Keratinocyte (primary cell): ENCODE measurements around the gene FREM2. TPM values are rescaled to one million over a fixed set of nuclear protein-coding genes. Genes with fewer than 3 reads are reported as not detected.

Source experiments
- DNase-seq: peaks from one replicate; pipeline ENCODE4 v3.0.0-alpha.2; 2011; ENCODE audit warnings: low read depth, missing footprints, low spot score
- FAIRE-seq: peaks from 2 replicates; lab custom pipeline; 2011; peaks lifted over from hg19 to GRCh38; lab: Jason Lieb, UNC
- H2AFZ ChIP-seq: 2 replicates; pipeline ENCODE4 v1.6.0; 2012; ENCODE audit warnings: low read length, control low read depth, inconsistent platforms; ENCODE audit not compliant: control insufficient read depth
- H3K27ac ChIP-seq: 2 replicates; pipeline ENCODE4 v1.5.1; 2011; ENCODE audit warnings: low read length; ENCODE audit not compliant: control insufficient read depth, insufficient read depth
- H3K27me3 ChIP-seq: 3 replicates; pipeline ENCODE4 v1.6.0; 2011; ENCODE audit warnings: low read length; ENCODE audit not compliant: control insufficient read depth, insufficient read depth; ENCODE audit errors: extremely low read depth
- H3K36me3 ChIP-seq, 2 experiments: 2 replicates in 1 of 2; 3 replicates in 1 of 2; pipeline ENCODE4 v1.5.1; 2011; ENCODE audit warnings: low read length in 2 of 2, mild to moderate bottlenecking in 1 of 2; ENCODE audit not compliant: control insufficient read depth in 2 of 2, insufficient read depth in 2 of 2; ENCODE audit errors: extremely low read depth in 1 of 2
- H3K4me1 ChIP-seq: 3 replicates; pipeline ENCODE4 v1.5.1; 2011; ENCODE audit warnings: low read length; ENCODE audit not compliant: control insufficient read depth, insufficient read depth; ENCODE audit errors: extremely low read depth
- H3K4me2 ChIP-seq: 3 replicates; pipeline ENCODE4 v1.6.0; 2011; ENCODE audit warnings: low read depth, low read length; ENCODE audit not compliant: control insufficient read depth, insufficient read depth; ENCODE audit errors: extremely low read depth
- H3K4me3 ChIP-seq, 3 experiments: fragments of 200-600 bp in 1 of 3; sonication (generic) in 1 of 3; 2 replicates in 2 of 3; 3 replicates in 1 of 3; pipeline ENCODE4 v1.5.1; 2011 to 2016; ENCODE audit warnings: low read length in 3 of 3, mild to moderate bottlenecking in 3 of 3, control low read depth in 2 of 3, inconsistent platforms in 1 of 3, low read depth in 1 of 3, mixed read lengths in 1 of 3, mixed run types in 1 of 3, moderate library complexity in 1 of 3; ENCODE audit not compliant: control insufficient read depth in 2 of 3, insufficient read depth in 2 of 3; ENCODE audit errors: extremely low read depth in 1 of 3
- H3K79me2 ChIP-seq: 2 replicates; pipeline ENCODE4 v1.6.0; 2012; ENCODE audit warnings: low read length; ENCODE audit not compliant: control insufficient read depth, insufficient read depth
- H3K9ac ChIP-seq: 3 replicates; pipeline ENCODE4 v1.6.0; 2011; ENCODE audit warnings: low read length; ENCODE audit not compliant: control insufficient read depth, insufficient read depth; ENCODE audit errors: extremely low read depth
- H3K9me1 ChIP-seq: 3 replicates; pipeline ENCODE4 v1.6.0; 2011; ENCODE audit warnings: low read length; ENCODE audit not compliant: control insufficient read depth, insufficient read depth; ENCODE audit errors: extremely low read depth
- H3K9me3 ChIP-seq: 2 replicates; pipeline ENCODE4 v1.5.1; 2012; ENCODE audit warnings: low read depth, low read length; ENCODE audit not compliant: control insufficient read depth
- H4K20me1 ChIP-seq: 3 replicates; pipeline ENCODE4 v1.6.0; 2011; ENCODE audit warnings: low read length; ENCODE audit not compliant: control insufficient read depth, insufficient read depth; ENCODE audit errors: extremely low read depth
- EZH2 ChIP-seq: IDR thresholded peaks from one replicate; pipeline ENCODE4 v1.6.1; 2012; ENCODE audit warnings: inconsistent platforms, mild to moderate bottlenecking, low read length, moderate library complexity
- dilution Hi-C: fragments of 300-500 bp; cut with MboI; formaldehyde crosslinking; loops from one replicate; pipeline ENCODE4 v1.7.0; 2020; ENCODE audit warnings: low sequenced_read_pairs; ENCODE audit not compliant: extremely low pct_ligation_motif_present
- polyA plus RNA-seq, 5 experiments: library from polyadenylated mRNA; depleted of rRNA in 3 of 5; stranded (reverse) in 3 of 5; stranded (forward) in 1 of 5; unstranded in 1 of 5; fragments of >200 nt; gene quantifications; 1 replicate in 1 of 5; 2 replicates in 3 of 5; 3 replicates in 1 of 5; pipeline versions ENCODE4 v1.2.1 to v1.2.3, GENCODE V29; 2011 to 2012; ENCODE audit warnings: missing spikeins in 2 of 5, low read depth in 1 of 5, low replicate concordance in 1 of 5
- TF ChIP-seq, protein P1 (sequence below), 3 experiments: IDR thresholded peaks in 1 of 3; conservative IDR thresholded peaks in 1 of 3; optimal IDR thresholded peaks in 1 of 3; 2 replicates in 2 of 3; 3 replicates in 1 of 3; pipeline versions ENCODE3 to v1.5.1; 2011; ENCODE audit warnings: low read length in 3 of 3, mild to moderate bottlenecking in 3 of 3, moderate library complexity in 2 of 3, control low read depth in 1 of 3, inconsistent platforms in 1 of 3; ENCODE audit not compliant: insufficient read depth in 2 of 3; ENCODE audit errors: extremely low read depth in 1 of 3

FREM2 gene
- polyA plus RNA-seq, 1 donor (not counting 4 experiments of a cell fraction or from before 2014, with no cell fraction given), result 0.01 TPM

DNA sequence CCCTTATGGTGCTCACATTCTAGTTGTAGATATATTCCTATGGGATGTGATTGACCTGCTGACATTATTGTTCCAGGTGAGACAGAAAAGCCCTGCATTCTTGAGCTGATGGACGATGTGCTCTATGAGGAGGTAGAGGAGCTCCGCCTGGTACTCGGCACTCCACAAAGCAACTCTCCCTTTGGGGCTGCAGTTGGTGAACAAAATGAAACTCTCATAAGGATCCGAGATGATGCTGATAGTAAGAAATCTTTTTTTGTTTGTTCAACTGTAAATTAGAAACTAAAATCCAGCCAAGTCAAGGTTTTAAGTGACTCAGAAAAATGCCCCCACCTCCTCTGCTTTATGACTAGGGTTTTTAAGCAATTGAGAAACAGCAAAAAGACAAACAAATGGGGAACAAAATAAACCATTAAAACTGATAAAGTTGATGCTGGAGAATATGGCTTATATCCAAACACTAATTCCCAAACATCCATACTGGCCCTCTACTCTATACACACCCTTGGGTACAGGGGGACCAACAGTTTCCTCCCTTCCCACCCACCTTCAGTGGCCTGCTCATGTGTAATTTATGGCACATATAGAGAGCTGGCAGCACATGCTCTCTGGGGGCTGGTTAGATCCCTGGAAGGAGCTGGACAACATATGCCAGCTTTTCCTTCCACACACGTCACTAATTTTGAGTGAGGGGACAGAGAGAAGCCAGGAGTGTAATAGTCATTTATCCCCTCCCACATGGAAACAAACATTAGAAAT is 164.2 kb downstream of the FREM2 start:
- H3K79me2 ChIP-seq, result no peaks in the 10 kb centered on the region
- peaks cover 8% of the 10 kb centered on the region for H3K4me1 ChIP-seq
- no peak overlapping the region for H3K4me3 ChIP-seq
- no peak overlapping the region for H2AFZ ChIP-seq
- H3K9me3 ChIP-seq, result no peaks in the 10 kb centered on the region
- TF ChIP-seq EZH2, result no peak
- TF ChIP-seq, protein P1, sequence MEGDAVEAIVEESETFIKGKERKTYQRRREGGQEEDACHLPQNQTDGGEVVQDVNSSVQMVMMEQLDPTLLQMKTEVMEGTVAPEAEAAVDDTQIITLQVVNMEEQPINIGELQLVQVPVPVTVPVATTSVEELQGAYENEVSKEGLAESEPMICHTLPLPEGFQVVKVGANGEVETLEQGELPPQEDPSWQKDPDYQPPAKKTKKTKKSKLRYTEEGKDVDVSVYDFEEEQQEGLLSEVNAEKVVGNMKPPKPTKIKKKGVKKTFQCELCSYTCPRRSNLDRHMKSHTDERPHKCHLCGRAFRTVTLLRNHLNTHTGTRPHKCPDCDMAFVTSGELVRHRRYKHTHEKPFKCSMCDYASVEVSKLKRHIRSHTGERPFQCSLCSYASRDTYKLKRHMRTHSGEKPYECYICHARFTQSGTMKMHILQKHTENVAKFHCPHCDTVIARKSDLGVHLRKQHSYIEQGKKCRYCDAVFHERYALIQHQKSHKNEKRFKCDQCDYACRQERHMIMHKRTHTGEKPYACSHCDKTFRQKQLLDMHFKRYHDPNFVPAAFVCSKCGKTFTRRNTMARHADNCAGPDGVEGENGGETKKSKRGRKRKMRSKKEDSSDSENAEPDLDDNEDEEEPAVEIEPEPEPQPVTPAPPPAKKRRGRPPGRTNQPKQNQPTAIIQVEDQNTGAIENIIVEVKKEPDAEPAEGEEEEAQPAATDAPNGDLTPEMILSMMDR (optimal IDR thresholded peaks at IDR 0.05 in 1 of 3, IDR thresholded peaks at IDR 0.05 in 1 of 3, conservative IDR thresholded peaks at IDR 0.05 in 1 of 3; ENCODE audit: extremely low read depth in 1 of 3, insufficient read depth in 2 of 3, low read length in 3 of 3), result no peak
- FAIRE-seq (no peak), DNase-seq (no peak)
- H3K27me3 ChIP-seq, result no peaks in the 10 kb centered on the region
- H3K4me2 ChIP-seq, result no peak overlapping the region
- no peak overlapping the region for H3K9ac ChIP-seq
- no peaks in the 10 kb centered on the region for H3K36me3 ChIP-seq
- dilution Hi-C loops, result no loop called here
- no peaks in the 10 kb centered on the region for H4K20me1 ChIP-seq
- H3K9me1 ChIP-seq, result no peaks in the 10 kb centered on the region
- H3K27ac ChIP-seq, result no peak overlapping the region

DNA sequence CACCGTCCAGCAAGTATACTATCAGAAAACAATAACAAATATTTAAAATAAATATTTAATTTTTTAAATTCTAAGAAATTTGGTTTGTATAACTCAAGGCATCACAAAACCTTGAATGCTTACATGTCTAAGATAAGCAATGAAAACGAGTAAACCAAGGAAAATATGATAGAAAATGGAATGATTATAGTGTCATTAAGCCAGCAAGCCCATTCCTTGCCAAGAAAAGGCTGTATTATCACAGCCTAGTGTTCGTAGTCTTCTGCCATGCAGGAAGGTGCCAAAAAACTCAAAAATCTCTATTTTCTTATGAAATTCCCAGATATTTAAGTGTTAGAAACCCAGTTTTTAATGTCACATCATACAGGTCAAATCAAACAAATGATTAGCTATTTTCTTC is 167.3 kb downstream of the FREM2 start:
- dilution Hi-C loops, result no loop called here

More for the DNA sequence above, 167.3 kb downstream of the FREM2 start:
- no peak overlapping the region for H3K27ac ChIP-seq
- no peak overlapping the region for H3K4me2 ChIP-seq
- H3K4me1 ChIP-seq, result peaks cover 7% of the 10 kb centered on the region
- H3K9ac ChIP-seq, result no peak overlapping the region
- H3K27me3 ChIP-seq, result no peaks in the 10 kb centered on the region
- FAIRE-seq (no peak), DNase-seq (no peak)
- TF ChIP-seq EZH2, result no peak
- TF ChIP-seq, protein P1 (optimal IDR thresholded peaks at IDR 0.05 in 1 of 3, IDR thresholded peaks at IDR 0.05 in 1 of 3, conservative IDR thresholded peaks at IDR 0.05 in 1 of 3; ENCODE audit: extremely low read depth in 1 of 3, insufficient read depth in 2 of 3, low read length in 3 of 3), result no peak
- H4K20me1 ChIP-seq, result no peaks in the 10 kb centered on the region
- no peak overlapping the region for H2AFZ ChIP-seq
- H3K9me1 ChIP-seq, result no peaks in the 10 kb centered on the region
- H3K36me3 ChIP-seq, result no peaks in the 10 kb centered on the region
- H3K9me3 ChIP-seq, result no peaks in the 10 kb centered on the region
- no peak overlapping the region for H3K4me3 ChIP-seq
- no peaks in the 10 kb centered on the region for H3K79me2 ChIP-seq
